ENCODE measurements around the gene ABCA8. TPM values are rescaled to one million over a fixed set of nuclear protein-coding genes. Genes with fewer than 3 reads are reported as not detected.

Gene ABCA8
- total and polyA plus RNA-seq, 8 donors = 22.7 to 145 (median 99.9) TPM

DNA sequence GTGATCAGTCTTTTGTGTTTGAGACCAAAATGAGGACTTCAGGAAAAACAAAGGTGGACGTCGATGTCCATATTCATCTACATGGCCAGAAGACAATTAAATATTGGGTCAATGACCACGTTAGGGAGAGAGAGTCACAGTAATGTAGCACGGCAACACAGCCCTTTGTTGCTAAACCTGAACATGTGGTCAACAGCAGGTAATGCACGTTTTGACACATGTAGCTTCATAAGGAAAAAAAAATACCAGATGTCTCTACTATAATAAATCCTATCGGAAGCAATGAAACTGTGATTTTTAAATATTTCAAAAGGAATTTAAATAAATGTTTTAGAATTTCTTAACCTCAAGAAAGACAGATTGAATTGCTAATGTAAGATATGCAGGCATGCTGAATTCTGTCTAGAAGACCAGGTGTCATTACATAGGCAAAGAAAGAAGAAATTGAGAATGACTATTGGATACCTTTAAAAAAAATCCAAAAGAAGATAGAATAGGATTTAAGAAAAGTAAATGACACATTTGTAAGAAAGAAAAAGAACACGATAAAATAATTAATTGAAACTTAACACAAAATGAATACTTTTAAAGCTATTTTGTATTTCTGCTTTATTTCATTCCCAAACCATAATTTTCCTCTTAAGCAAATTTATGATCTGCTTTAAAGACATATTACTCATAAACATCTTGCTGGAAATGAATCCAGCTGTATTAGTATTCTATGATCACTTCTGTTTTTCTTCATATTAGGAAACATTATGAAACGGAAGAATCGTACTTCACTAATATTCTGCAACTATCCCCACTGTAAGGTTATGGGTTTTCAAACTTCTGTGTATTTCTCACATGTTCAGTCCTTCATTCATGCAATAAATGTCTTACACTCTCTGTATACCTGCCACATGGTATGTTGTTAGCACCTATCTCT, 30.1 kb downstream of the ABCA8 start:
- no peaks in the 10 kb centered on the region for H3K27me3 ChIP-seq
- H3K4me3 ChIP-seq = no peak overlapping the region
- intact Hi-C loops (cut with DNase I) = no loop called here
- no peaks in the 10 kb centered on the region for H3K9me3 ChIP-seq
- DNase-seq (no peak), ATAC-seq (no peak)
- no peaks in the 10 kb centered on the region for H3K36me3 ChIP-seq
- no peak overlapping the region for H3K27ac ChIP-seq
- H3K4me1 ChIP-seq = no peaks in the 10 kb centered on the region
- TF ChIP-seq, protein P1, sequence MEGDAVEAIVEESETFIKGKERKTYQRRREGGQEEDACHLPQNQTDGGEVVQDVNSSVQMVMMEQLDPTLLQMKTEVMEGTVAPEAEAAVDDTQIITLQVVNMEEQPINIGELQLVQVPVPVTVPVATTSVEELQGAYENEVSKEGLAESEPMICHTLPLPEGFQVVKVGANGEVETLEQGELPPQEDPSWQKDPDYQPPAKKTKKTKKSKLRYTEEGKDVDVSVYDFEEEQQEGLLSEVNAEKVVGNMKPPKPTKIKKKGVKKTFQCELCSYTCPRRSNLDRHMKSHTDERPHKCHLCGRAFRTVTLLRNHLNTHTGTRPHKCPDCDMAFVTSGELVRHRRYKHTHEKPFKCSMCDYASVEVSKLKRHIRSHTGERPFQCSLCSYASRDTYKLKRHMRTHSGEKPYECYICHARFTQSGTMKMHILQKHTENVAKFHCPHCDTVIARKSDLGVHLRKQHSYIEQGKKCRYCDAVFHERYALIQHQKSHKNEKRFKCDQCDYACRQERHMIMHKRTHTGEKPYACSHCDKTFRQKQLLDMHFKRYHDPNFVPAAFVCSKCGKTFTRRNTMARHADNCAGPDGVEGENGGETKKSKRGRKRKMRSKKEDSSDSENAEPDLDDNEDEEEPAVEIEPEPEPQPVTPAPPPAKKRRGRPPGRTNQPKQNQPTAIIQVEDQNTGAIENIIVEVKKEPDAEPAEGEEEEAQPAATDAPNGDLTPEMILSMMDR (IDR thresholded peaks at IDR 0.05) = no peak

DNA sequence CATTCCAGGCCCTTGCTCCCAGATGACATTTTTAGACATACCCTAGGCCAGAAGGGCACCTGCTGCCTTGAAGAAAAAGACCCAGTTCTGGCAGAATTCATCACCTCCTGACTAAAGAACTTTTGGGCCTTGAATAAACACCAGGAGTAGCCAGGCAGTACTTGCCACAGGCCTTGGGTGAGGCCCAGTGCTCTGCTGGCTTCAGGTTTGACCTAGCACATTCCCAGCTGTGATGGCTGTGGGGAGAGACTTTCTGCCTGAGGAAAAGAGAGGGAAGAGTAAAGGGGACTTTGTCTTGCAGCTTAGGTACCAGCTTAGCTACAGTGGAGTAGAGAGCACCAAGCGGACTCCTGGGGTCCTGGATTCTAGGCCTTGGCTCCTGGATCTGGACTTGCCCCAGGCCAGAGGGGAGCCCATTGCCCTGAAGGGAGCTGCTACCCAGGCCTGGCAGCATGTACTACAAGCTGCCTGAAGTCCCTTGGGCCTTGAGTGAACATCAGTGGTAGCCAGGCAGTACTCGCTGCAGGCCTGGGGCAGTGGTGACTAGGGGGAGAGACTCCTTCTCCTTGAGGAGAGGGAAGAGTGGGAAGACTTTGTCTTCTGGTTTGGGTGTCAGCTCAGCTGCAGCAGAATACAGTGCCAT, 44.3 kb downstream of the ABCA8 start:
- H3K36me3 ChIP-seq = no peaks in the 10 kb centered on the region
- DNase-seq (peak in 1 of 4 donors; percentile 34), ATAC-seq (no peak)
- TF ChIP-seq, protein P1 (IDR thresholded peaks at IDR 0.05) = no peak
- intact Hi-C loops (cut with DNase I) = no loop called here
- H3K27me3 ChIP-seq = no peaks in the 10 kb centered on the region
- H3K9me3 ChIP-seq = no peaks in the 10 kb centered on the region
- H3K4me1 ChIP-seq = peaks cover 6 to 15% of the 10 kb centered on the region in 2 donors
- no peak overlapping the region for H3K4me3 ChIP-seq
- peak overlapping the region; percentile 13 to 84 for H3K27ac ChIP-seq

DNA sequence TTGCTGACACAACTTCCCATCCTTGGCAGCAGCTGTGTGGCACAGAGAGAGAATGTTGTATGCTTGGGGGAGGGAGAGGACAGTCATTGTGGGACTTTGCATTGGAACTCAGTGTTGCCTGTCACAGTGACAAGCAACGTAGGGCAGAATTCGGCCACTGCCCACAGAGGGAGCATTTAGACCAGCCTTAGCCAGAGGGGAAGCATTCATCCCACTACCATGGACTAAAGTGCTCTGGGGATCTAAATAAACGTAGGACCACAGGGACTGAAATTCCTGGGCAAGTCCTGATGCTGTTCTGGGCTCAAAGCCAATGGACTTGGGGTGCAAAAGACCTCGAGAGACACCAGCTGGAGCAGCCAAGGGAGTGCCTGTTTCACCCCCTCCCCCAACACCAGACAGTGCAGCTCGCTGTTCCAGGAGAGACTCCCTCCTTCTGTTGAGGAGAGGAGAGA, 44.9 kb downstream of the ABCA8 start:
- Histone ChIP-seq H3K9me3 (no peaks in the 10 kb centered on the region), H3K27ac (peak overlapping the region; percentile 73 to 84), H3K36me3 (no peaks in the 10 kb centered on the region), H3K27me3 (no peaks in the 10 kb centered on the region), H3K4me3 (no peak overlapping the region), H3K4me1 (peaks cover 6 to 15% of the 10 kb centered on the region in 2 donors)
- peak; percentile 9 for ATAC-seq
- TF ChIP-seq, protein P1 (IDR thresholded peaks at IDR 0.05) = no peak
- DNase-seq = peak in 3 of 4 donors; percentile 10 to 56 (median 17)
- intact Hi-C loops (cut with DNase I) = no loop called here

DNA sequence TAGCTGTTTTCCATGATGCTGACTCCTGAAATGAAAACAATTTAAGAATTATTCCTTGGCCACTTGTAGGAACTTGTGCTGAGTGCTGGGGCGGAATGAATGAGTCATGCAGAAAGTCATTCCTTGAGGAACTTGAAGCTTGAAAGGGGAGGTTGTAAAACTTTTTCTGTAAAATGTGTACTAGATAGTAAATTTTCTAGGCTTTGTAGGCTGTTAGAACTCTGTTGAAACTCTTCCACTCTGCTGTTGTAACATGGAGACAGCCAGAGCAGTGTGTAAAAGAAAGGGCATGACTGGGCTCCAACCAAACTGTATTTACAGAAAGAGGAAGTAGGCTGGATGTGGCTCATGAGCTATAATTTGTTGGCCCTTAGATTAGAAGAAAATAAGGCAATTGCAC, 46.1 kb downstream of the ABCA8 start:
- Histone ChIP-seq H3K9me3 (no peaks in the 10 kb centered on the region), H3K36me3 (no peaks in the 10 kb centered on the region), H3K27me3 (no peaks in the 10 kb centered on the region), H3K27ac (peak overlapping the region; percentile 73 to 84), H3K4me1 (peaks cover 6 to 15% of the 10 kb centered on the region in 2 donors), H3K4me3 (no peak overlapping the region)
- TF ChIP-seq, protein P1 (IDR thresholded peaks at IDR 0.05) = no peak
- peak; percentile 83 for ATAC-seq
- DNase-seq = peak in 2 of 4 donors; percentile 24 to 58
- intact Hi-C loops (cut with DNase I) = no loop called here

DNA sequence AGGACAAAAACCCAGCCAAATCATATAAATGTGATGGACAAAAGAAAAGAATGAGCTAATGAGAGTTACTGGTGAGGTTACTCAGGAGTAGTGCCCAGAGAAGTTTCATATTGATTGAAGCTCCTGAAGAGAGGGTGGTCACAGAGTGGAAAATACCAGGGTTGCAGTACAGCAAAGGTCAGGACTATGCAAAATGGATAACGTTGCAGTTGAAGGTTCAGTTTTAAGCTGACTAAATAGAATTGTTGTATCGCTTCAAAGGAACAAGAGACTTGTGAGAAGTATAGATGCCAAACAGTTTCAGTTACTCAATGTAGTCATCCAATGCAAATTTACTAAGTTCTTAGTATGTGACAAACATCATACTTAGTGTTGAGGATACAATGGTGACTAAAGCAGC, 47.1 kb downstream of the ABCA8 start:
- ATAC-seq (no peak), DNase-seq (no peak)
- H3K27me3 ChIP-seq = no peaks in the 10 kb centered on the region
- H3K4me3 ChIP-seq = no peak overlapping the region
- H3K27ac ChIP-seq = peak overlapping the region in 1 of 2 donors; percentile 84
- H3K4me1 ChIP-seq = peaks cover 6 to 15% of the 10 kb centered on the region in 2 donors
- TF ChIP-seq, protein P1 (IDR thresholded peaks at IDR 0.05) = no peak
- intact Hi-C loops (cut with DNase I) = no loop called here
- H3K9me3 ChIP-seq = no peaks in the 10 kb centered on the region
- H3K36me3 ChIP-seq = no peaks in the 10 kb centered on the region
